Fibroblast of pulmonary artery (primary cell): ENCODE data around the gene CFHR2.
"Not testable (repeated sequence)": the region's sequence is repeated elsewhere in the genome, so short reads cannot be mapped to it uniquely, and the experiment has no call there.

Experiments
- DNase-seq: peaks from one replicate; pipeline ENCODE4 v3.0.0-alpha.2; 2010; ENCODE audit warnings: low read depth
- H3K4me3 ChIP-seq: replicated peaks from 2 replicates; pipeline ENCODE4 v1.5.1; 2011; ENCODE audit warnings: low read depth, mild to moderate bottlenecking, control low read depth, low read length, moderate library complexity
- TF ChIP-seq, protein P1 (sequence below): IDR thresholded peaks from 2 replicates; pipeline ENCODE4 v1.5.1; 2011; ENCODE audit warnings: mild to moderate bottlenecking, control low read depth, low read length, inconsistent platforms; ENCODE audit errors: missing control alignments

CFHR2 gene

DNA sequence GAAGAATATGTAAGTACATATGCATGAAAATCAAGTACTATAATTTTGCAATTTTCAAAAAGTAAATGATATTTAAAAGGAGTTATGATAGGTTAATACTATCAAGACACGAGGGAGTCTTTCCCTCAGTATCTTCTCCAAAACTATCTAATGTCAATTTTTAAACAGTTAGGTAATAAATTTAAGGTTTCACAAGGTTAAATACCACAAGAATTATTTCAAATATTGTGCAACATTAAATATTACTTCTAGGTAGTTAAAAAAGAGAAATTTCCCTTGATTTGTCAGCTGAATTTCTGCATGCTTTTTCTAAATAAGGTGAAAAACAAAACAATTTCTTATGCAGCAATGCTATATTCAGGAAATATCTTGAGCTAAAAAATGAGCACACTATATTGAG is 37.3 kb downstream of the CFHR2 start:
- TF ChIP-seq, protein P1, sequence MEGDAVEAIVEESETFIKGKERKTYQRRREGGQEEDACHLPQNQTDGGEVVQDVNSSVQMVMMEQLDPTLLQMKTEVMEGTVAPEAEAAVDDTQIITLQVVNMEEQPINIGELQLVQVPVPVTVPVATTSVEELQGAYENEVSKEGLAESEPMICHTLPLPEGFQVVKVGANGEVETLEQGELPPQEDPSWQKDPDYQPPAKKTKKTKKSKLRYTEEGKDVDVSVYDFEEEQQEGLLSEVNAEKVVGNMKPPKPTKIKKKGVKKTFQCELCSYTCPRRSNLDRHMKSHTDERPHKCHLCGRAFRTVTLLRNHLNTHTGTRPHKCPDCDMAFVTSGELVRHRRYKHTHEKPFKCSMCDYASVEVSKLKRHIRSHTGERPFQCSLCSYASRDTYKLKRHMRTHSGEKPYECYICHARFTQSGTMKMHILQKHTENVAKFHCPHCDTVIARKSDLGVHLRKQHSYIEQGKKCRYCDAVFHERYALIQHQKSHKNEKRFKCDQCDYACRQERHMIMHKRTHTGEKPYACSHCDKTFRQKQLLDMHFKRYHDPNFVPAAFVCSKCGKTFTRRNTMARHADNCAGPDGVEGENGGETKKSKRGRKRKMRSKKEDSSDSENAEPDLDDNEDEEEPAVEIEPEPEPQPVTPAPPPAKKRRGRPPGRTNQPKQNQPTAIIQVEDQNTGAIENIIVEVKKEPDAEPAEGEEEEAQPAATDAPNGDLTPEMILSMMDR = no peak
- no peak for DNase-seq

DNA sequence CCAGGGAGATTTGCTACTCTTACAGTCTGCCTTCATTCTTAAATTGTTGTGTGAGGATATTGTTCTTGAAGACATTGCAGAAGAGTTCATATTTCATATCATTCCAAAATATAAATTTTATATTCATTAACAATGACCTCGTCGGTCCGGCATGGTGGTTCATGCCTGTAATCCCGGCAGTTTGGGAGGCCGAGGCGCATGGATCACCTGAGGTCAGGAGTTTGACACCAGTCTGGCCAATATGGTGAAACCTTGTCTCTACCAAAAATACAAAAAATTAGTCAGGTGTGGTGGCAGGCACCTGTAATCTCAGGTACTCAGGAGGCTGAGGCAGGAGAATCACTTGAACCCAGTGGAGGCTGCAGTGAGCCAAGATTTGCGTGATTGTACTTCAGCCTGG is 38.7 kb downstream of the CFHR2 start:
- H3K4me3 ChIP-seq, DNase-seq: not testable (repeated sequence)

More for the DNA sequence above, 37.3 kb downstream of the CFHR2 start:
- no peak overlapping the region for H3K4me3 ChIP-seq

DNA sequence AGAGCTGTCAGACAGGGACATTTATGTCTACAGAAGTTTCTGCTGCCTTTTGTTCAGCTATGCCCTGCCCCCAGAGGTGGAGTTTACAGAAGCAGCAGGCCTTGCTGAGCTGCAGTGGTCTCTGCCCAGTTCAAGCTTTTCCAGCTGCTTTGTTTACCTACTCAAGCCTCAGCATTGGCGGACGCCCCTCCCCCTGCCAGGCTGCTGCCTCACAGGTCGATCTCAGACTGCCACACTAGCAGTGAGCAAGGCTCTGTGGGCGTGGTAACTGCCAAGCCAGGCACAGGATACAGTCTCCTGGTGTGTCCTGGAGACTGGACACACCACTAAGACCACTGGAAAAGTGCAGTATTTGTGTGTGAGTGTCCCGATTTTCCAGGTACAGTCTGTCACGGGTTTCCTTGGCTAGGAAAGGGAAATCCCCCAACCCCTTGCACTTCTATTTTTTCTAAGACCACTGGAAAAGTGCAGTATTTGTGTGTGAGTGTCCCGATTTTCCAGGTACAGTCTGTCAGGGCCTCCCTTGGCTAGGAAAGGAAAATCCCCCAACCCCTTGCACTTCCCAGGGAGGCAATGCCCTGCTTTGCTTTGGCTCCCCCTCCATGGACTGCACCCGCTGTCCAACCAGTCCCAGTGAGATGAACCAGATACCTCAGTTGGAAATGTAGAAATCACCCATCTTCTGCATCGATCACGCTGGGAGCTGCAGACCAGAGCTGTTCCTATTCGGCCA is 48.5 kb downstream of the CFHR2 start:
- H3K4me3 ChIP-seq, DNase-seq: not testable (repeated sequence)

DNA sequence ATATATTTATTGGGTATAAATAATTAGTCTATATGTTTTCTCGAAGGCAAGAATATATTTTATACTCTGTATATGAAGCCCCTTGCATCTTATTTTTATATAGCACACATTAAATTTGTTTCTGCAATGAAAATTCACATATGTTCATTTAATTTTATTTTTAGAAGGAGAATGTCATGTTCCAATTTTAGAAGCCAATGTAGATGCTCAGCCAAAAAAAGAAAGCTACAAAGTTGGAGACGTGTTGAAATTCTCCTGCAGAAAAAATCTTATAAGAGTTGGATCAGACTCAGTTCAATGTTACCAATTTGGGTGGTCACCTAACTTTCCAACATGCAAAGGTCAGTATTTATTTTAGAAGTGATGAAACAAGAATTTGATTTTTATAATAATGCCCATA is 50.4 kb downstream of the CFHR2 start:
- DNase-seq = no peak
- no peak overlapping the region for H3K4me3 ChIP-seq
- TF ChIP-seq, protein P1 = no peak

DNA sequence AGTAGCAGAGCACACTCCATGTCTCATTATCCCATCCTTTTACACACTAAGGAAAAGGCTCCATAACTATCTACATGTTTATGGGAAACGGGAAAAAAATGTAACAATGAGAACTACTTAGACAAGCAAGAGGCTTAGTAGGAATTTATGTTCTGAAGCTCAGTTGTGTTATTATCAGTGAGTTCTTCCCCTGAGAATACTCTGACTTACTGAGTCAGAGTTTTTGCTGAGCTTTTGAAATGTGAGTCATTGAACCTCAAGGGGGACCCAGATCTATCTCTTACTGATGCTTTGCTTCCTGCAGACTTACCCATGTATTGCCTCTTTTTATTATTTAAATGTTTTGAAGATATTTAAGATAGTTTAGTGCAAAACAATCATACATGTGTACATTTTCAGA is 53.9 kb downstream of the CFHR2 start:
- TF ChIP-seq, protein P1 = peak; percentile 16
- DNase-seq = peak; percentile 82
- no peak overlapping the region for H3K4me3 ChIP-seq

DNA sequence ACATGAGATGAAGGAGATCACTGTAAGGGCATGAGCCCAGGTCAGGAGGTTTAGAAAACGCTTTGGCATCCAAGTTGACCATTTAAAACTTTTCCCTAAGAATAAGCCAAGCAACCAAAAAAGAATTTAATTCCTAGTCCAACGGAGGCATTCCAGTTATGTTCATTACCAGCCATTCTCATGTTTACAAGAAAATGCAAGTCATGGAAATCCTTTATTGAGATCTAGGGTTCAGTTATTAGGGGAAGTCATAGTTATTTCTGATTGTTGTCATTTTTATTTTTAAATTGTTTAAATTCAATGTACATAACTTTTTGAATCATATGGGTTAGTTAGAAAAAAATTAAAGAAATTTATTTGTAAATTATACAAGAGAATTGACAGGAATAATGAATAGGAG is 58.3 kb downstream of the CFHR2 start:
- TF ChIP-seq, protein P1 = no peak
- DNase-seq = no peak
- H3K4me3 ChIP-seq = no peak overlapping the region

DNA sequence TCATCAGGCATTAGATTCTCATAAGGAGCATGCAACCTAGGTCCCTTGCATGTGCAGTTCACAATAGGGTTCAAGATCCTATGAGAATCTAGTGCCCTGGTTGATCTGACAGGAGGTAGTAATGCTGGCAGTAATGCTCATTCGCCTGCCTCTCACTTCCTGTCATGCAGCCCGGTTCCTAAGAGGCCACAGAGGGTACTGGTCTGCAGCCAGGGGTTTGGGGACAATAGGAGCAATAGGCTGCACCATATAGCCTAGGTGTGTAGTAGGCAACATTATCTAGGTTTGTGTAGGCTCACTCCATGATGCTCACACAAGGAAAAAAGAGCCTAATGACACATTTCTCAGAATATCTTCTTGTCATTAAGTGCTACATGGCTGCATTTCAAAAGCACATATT is 59.6 kb downstream of the CFHR2 start:
- no peak for DNase-seq
- no peak overlapping the region for H3K4me3 ChIP-seq
- TF ChIP-seq, protein P1 = no peak

DNA sequence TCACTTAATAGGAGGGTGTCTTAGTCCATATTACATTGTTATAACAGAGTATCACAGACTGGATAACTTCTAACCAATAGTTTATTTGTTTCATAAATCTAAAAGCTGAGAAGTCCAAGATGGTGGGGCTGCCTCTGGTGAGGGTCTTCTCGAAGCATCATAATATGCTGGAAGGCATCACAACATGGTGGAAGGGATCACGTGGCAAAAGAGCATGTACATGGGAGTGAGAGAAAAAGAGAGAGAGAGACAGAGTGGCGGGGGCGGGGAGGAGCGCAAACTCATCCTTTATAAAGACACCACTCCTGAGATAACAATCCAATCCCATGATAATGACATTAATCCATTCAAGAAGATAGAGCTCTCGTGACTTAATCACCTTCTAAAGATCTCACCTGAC is 65.3 kb downstream of the CFHR2 start:
- no peak overlapping the region for H3K4me3 ChIP-seq
- DNase-seq = no peak
- TF ChIP-seq, protein P1 = no peak
